ENCODE data around the gene MRPL28.

- TF ChIP-seq CTCF (IDR thresholded peaks at IDR 0.05), result no peak
- TF ChIP-seq FOXJ3 (CRISPR knock-in tag; IDR thresholded peaks at IDR 0.05), result no peak
- no peak for TF ChIP-seq POLR2AphosphoS5 (IDR thresholded peaks at IDR 0.05; ENCODE audit: low read depth, low read length)
- no peak for TF ChIP-seq YY1 (IDR thresholded peaks at IDR 0.05; ENCODE audit: low read depth)
- no peak for TF ChIP-seq USF2 (IDR thresholded peaks at IDR 0.05; ENCODE audit: borderline replicate concordance, low read depth, low read length)
- TF ChIP-seq RXRA (IDR thresholded peaks at IDR 0.05; ENCODE audit: borderline replicate concordance, low read depth), result no peak
- TF ChIP-seq MAX (IDR thresholded peaks at IDR 0.05; ENCODE audit: low read depth), result no peak
- no peak for TF ChIP-seq NFIC (IDR thresholded peaks at IDR 0.05; ENCODE audit: borderline replicate concordance)
Measured at GRCh38 chr16:380762-381011, 10.3 kb upstream of the MRPL28 start.

Data from SK-N-SH (cell line).